Activated CD8-positive, alpha-beta memory T cell treated with anti-CD3 and anti-CD28 coated beads, Interleukin-2, amount 50 U/mL, for 48 hours (primary cell): Measurements from ENCODE around the gene RGS12.

Source experiments
- DNase-seq: peaks from one replicate; pipeline ENCODE4 v3.0.0-alpha.2; 2020

RGS12 gene

GRCh38 chr4:3313556-3314228 lies 20.9 kb downstream of the RGS12 start:
- peak; percentile 39 for DNase-seq

- DNase-seq: peak; percentile 30
These were observed 22.0 kb downstream of the RGS12 start for GRCh38 chr4:3314706-3315260.

GRCh38 chr4:3315566-3315965 lies 22.7 kb downstream of the RGS12 start:
- DNase-seq: peak; percentile 38

GRCh38 chr4:3316146-3316545 lies 23.3 kb downstream of the RGS12 start:
- DNase-seq: peak; percentile 34

- DNase-seq: peak; percentile 35
These were observed 24.3 kb downstream of the RGS12 start for GRCh38 chr4:3317011-3317655.

GRCh38 chr4:3317656-3318211 lies 24.9 kb downstream of the RGS12 start:
- peak; percentile 33 for DNase-seq

GRCh38 chr4:3318561-3319021 lies 25.8 kb downstream of the RGS12 start:
- DNase-seq: no peak

GRCh38 chr4:3320361-3321023 lies 27.7 kb downstream of the RGS12 start:
- peak; percentile 29 for DNase-seq

- peak; percentile 40 for DNase-seq
These were observed 28.6 kb downstream of the RGS12 start for GRCh38 chr4:3321295-3321889.

GRCh38 chr4:3322059-3322550 lies 29.3 kb downstream of the RGS12 start:
- peak; percentile 36 for DNase-seq

GRCh38 chr4:3323071-3323481 lies 30.3 kb downstream of the RGS12 start:
- peak; percentile 26 for DNase-seq

- peak; percentile 43 for DNase-seq
These were observed 31.4 kb downstream of the RGS12 start for GRCh38 chr4:3324093-3324815.

- DNase-seq: peak; percentile 35
These were observed 36.2 kb downstream of the RGS12 start for GRCh38 chr4:3328814-3329663.

- DNase-seq: no peak
These were observed 37.1 kb downstream of the RGS12 start for GRCh38 chr4:3329887-3330286.

GRCh38 chr4:3330707-3331106 lies 37.9 kb downstream of the RGS12 start:
- peak; percentile 20 for DNase-seq

GRCh38 chr4:3331511-3332394 lies 38.9 kb downstream of the RGS12 start:
- DNase-seq: peak; percentile 20

- peak; percentile 33 for DNase-seq
These were observed 39.7 kb downstream of the RGS12 start for GRCh38 chr4:3332498-3332897.

- no peak for DNase-seq
These were observed 41.5 kb downstream of the RGS12 start for GRCh38 chr4:3334316-3334715.

- DNase-seq: peak; percentile 25
These were observed 42.6 kb downstream of the RGS12 start for GRCh38 chr4:3335385-3335784.

GRCh38 chr4:3335982-3336381 lies 43.2 kb downstream of the RGS12 start:
- peak; percentile 13 for DNase-seq
